ENCODE results near the gene TPRKB.
"Not testable (repeated sequence)": the region's sequence is repeated elsewhere in the genome, so short reads cannot be mapped to it uniquely, and the experiment has no call there.

Gene TPRKB

GRCh38 chr2:73736855-73737779 is at the start of gene TPRKB:
Gene TPRKB (minus strand): TSS chr2:73737345. CDS start chr2:73734569, 2,776 bp downstream.
- DNase-seq: peak; percentile 98

DNA sequence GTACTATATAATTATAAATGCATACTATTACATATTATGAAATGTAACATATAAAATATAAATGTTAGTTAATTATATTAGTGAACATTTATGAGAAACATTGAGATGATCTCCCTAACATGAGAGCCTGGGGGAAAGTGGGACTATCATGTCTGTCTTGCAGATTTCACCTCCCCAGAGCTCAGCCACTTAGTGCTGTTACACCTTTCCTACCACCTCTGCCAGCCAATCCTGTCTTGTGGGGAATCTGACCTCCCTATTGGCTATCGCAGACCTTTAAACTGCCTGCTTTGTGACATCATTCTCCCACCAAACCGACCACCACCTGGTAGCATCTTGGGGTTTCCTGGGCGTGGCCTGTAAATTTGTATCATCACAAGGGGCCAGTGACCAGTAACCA is 46.7 kb upstream of the TPRKB start, which contains the start of gene C2orf78:
Gene C2orf78, plus strand, starts transcription at position 301 of the 400 bp plus-strand sequence. CDS start 127 bp downstream, outside the sequence.
- DNase-seq: not testable (repeated sequence)

DNA sequence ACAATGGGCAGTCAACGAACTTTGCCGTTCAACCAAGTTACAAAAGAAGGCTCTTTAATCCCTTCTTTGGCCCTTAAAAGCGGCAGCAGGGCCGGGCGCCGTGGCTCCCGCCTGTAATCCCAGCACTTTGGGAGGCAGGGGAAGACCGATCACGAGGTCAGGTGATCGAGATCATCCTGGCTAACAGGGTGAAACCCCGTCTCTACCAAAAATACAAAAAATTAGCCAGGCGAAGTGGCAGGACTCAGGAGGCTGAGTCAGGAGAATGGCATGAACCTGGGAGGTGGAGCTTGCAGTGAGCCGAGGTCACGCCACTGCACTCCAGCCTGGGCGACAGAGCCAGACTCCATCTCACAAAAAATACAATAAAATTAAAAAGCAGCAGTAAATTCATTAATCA is 46.3 kb upstream of the TPRKB start:
- DNase-seq: not testable (repeated sequence)

GRCh38 chr2:73780237-73780582 is 43.1 kb upstream of the TPRKB start:
- DNase-seq: no peak

DNA sequence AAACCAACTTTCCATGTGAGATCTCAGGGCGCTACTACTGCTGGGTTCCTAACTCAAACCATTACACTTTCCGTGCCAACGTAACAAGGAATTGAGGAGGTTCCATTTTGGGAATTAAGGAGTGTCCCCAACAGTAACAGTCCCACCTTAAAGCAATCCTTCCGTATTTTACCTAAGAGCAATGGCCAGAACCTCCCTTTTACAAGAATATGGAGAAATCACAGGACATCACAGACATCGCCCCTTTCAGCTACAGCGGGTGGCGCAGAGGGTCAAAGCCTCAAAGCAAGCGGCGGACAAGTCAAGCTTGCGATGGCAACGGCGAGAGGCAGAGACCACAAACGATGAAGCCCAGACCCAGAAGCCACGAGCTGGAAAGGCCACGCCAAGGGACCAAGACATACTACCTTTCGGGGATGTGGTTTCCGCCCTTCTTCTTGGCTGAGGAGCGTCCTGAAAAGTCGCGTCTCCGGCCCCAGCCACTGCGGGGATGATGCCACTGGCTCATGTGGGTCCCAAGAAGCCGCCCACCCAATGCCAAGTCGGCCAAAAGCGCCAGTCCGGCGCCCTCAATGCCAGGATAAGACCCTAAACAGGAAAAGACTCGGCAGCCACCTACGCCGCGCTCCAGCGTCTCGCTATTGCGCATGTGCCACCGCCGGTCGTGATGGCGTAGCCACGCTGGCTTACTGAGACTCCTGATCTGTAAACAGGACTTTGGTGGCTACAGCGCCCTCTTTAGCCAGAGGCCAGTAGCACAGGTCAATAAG is 42.5 kb upstream of the TPRKB start, which contains the start of gene DUSP11:
Gene DUSP11, minus strand, starts transcription at position 637 of the 770 bp plus-strand sequence. Its CDS starts 129 bp downstream, at position 508.
- DNase-seq: peak; percentile 98

DNA sequence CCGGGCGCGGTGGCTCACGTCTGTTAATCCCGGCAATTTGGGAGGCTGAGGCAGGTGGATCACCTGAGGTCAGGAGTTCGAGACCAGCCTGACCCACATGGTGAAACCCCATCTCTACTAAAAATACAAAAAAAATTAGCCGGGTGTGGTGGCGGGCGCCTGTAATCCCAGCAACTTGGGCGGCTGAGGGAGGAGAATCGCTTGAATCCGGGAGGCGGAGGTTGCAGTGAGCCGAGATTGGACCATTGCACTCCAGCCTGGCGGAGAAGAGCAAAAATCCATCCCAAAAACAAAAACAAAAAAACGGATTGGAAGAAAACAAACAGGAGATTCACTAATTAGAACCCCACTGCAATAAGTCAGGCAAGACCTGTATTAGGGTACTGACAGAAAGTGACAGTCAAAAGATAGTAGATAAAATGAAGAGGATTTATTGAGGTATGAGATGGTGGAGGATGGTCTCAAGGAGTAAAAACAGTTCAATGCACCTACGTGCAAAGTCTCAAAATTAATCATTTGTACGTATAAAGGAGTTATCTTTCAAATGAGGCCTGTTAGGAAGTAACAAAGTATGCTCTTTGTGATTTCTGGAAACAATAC is 41.8 kb upstream of the TPRKB start:
- DNase-seq: not testable (repeated sequence)

- DNase-seq: no peak
These were observed 39.8 kb upstream of the TPRKB start for GRCh38 chr2:73776869-73777519.

DNA sequence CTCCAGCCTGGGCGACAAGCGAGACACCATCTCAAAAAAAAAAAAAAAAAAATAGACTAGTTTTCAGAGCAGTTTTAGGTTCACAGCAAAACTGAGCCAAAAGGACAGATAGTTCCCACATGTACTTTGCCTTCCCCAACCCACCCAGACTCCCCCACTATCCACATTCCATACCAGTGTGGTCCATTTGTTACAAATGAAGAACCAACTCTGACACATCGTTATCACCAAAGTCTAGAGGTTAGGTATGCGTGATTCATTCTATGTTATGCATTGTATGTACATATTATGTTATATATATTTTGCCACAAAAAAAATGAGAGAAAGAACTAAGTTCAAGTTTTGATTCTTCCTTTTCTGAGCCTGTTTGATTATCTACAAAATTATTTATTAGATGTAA is 39.2 kb upstream of the TPRKB start:
- DNase-seq: no peak

DNA sequence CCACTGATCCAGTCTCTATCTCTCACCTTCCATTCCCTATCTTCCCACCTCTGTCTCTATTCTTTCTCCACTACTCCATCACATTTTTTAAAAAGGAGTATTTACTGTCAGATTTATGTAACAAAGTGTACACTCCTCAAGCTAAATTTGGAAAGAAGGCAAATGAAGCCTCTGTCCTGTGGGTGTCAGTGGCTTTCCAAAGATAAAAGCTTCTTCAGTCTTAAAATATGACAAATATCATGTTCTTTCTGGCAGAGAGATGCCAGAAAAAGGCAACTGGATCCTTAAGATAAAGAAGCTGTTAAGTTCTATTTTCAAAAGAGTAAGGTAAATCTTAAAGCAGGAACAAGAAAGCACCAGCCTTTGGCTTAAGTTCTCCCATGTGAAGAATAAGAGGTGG is 35.7 kb upstream of the TPRKB start:
- no peak for DNase-seq

- DNase-seq: no peak
These were observed 33.6 kb upstream of the TPRKB start for GRCh38 chr2:73770725-73771124.

- DNase-seq: no peak
These were observed 29.8 kb upstream of the TPRKB start for GRCh38 chr2:73766994-73767393.

GRCh38 chr2:73766349-73766748 is 29.2 kb upstream of the TPRKB start:
- no peak for DNase-seq

DNA sequence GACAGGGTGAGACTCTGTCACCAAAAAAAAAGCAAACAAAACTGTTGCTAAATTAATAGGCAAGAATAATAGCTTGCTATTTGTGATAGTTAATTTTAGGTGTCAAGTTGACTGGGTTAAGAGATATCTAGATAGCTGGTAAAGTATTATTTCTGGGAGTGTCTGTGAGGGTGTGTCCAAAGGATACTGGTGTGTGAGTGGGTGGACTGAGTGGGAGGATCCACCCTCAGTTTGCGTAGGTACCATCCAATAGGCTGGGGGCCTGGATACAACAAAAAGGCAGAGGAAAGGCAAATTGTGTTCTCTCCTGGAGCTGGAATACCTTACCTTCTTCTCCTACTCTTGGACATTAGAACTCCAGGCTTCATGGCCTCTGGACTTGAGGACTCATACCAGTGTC is 27.8 kb upstream of the TPRKB start:
- no peak for DNase-seq

GRCh38 chr2:73762571-73762970 is 25.4 kb upstream of the TPRKB start:
- no peak for DNase-seq

DNA sequence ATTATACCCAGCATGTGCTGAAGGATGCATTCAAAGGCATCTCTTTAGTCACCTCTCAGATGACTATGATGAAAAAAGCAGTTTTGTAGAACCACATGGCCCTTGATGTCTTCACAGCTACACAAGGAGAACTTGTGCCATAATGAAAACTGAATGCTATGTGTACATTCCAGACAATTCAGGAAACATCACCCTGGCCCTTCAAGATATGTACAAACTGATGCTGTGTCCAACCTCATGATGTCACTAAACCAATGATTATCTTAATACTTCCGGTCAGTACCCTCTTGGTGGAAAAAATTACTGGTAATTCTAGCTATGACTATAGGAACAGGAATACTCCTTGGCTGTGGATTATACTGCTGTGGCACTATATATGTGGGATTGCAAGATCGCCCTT is 22.8 kb upstream of the TPRKB start:
- DNase-seq: no peak

DNA sequence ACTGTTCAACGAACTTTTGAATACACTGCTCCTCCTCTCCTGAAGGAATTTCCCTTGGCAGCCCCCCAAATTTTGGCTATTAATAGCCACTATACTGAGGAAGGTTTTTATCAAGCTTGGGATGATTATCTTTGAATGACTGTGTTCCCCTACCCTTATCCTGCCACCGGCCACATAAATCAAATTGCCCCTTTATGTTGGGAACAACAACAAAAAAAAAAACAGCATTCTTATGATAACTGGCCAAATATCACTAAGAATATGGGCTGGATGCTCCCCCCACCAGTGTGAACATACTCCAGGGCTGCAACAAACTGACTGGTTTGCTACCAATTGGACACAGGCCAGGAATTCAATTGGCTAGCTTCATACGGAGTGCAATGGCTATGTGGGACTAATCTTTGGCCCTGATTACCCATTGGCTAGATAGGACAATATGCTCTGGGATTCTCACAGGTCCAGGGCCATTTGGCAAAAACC is 22.2 kb upstream of the TPRKB start:
- no peak for DNase-seq

DNA sequence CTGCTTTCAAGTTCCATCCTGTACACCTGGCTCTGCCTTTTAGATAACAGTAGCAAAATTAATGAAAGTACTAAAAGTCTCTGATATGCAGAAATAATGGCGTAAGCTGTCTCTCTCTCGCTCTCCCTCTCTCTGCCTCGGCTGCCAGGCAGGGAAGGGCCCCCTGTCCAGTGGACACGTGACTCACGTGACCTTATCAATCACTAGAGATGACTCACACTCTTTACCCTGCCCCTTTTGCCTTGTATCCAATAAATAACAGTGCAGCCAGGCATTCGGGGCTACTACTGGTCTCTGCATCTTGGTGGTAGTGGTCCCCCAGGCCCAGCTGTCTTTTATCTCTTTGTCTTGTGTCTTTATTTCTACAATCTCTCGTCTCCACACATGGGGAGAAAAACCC is 17.2 kb upstream of the TPRKB start:
- not testable (repeated sequence) for DNase-seq

- DNase-seq: no peak
These were observed 12.2 kb upstream of the TPRKB start for GRCh38 chr2:73749314-73749713.

- no peak for DNase-seq
These were observed 9.7 kb upstream of the TPRKB start for GRCh38 chr2:73746877-73747208.

DNA sequence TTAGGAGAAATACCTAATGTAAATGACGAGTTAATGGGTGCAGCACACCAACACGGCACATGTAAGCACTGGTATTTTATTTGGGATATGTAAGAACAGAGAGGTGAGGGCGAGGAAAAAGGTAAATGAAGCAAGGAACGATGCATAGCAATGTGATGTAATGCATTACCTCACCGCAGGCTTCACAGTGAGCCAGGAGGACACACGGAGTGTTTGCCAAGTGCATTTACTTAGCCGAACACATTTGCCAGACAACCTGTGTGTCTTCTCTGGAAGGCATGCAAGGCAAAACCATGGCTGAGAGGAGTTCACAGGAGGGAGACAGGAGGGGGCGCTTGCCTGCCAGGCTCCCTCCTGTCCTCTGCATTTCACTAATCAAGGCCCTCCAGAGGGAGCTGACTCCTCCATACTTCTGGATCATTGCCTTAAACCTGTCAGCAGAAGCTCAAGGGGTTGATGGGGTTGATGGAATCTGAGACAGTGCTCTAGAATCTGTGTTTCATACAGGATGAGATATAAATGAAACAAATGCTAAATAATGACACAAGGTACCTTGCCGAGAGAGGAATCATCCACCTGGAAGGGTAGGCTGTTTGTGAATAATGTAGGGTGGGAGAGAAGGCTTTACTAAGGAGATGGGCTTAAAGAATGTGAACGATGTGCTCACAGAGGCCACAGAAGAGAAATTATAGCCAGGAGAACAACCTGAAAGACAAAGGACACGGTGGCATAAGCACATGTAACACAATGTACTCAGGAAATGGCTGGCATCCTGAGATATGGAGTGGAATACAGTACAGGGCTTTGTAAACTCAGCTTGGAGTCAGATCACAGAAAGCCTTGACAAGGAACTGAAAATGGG is 9.1 kb upstream of the TPRKB start:
- DNase-seq: no peak

DNA sequence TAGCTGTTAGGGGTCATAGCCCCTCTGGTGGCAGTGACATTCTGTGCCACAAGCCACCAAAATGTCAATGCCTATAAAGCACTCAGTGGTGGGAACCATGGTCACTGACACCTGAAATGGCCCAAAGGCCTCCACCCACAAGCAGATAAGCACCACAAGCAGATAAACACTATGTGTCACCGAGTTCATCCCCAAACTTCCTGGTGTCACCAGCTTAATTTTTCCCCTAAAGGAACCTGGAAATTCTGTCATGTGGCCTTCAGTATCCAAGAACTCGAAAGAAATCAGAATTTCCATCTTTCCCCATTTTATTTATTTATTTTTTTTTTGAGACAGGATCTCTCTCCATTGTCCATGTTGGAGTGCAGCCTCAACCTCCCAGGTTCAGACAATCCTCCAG is 3.6 kb upstream of the TPRKB start:
- no peak for DNase-seq

DNA sequence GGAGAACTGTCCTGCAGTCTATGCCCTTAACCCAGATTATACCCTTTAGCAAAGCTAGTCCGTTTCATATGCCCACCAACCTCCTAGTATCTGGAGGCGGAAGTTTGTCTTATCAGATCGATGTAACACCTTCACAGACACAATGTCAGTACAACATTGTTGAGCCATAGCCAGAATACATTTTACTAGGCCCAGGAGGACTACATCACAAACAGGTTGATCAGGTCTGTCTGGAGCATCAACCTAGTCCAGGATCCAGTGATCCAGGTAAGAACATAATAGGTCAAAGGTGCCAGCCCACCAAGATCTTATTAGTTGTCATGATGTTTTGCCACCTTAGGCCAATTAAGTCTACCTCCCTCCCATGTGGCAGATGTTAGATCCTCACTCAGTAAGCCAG is 2.0 kb upstream of the TPRKB start:
- DNase-seq: no peak

Measured in stimulated activated CD4-positive, alpha-beta T cell treated with anti-CD3 and anti-CD28 coated beads, Interleukin-15, amount 100 ng/mL, for 24 hours (primary cell).